Measurements from ENCODE around the gene DNAJC15. TPM values are rescaled to one million over a fixed set of nuclear protein-coding genes. Genes with fewer than 3 reads are reported as not detected.

The DNAJC15 gene
- total and polyA plus RNA-seq, 2 donors (not counting 3 experiments of a cell fraction or from before 2014, with no cell fraction given): 21.8 to 40.8 TPM

DNA sequence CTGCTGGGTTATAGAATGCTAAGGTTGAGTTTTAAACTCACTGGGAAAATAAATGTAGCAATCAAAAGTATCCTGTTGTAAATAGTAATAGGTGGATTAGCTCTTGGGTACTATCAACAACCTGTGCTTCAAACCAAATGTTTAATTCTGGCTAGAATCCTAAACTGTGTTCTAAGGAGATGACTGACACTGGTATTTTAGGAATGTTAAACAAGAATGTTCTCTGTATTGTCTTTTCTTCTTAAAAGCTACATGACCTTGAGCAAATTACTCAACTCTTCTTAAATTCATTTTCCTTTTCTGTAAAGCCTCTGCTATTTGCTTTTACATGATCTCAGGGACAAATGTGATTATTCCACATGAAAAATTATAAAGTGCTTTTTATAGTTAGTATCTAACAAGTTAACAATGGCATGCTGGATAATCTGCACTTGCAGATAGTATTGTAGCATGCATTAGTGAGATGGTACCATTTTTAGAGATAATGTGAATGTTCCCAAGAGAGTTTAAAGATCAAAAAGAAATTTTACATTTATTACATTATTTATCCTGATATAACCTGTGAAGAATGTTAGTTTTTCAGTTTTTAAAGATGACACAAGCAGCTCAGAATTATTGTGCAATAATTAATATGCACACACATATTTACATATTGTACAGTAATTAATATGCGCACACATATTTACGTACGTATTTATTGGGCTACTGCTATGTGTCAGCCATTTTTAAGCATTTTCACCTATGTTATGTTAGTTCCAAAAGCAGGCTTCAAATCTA, 17.7 kb upstream of the DNAJC15 start:
- H3K79me2 ChIP-seq (ENCODE audit: control insufficient read depth, insufficient read depth, low read length): no peaks in the 10 kb centered on the region
- H3K4me3 ChIP-seq (replicated peaks in 1 of 3; ENCODE audit: insufficient read depth in 1 of 3, low read depth in 1 of 3, low read length in 3 of 3): no peak overlapping the region
- peak; percentile 44 for DNase-seq (ENCODE audit: low read depth, low spot score)
- H2AFZ ChIP-seq (ENCODE audit: low read depth, low read length): no peak overlapping the region
- intact Hi-C loops (cut with micrococcal nuclease): no loop called here
- no peak for FAIRE-seq
- POLR2A ChIA-PET: no interaction called here
- no peak overlapping the region for H3K9ac ChIP-seq (replicated peaks; ENCODE audit: extremely low read depth, insufficient read depth, low read length)
- no peaks in the 10 kb centered on the region for H3K9me1 ChIP-seq (replicated peaks; ENCODE audit: control insufficient read depth, extremely low read depth, insufficient read depth, low read length)
- no peaks in the 10 kb centered on the region for H3K36me3 ChIP-seq (ENCODE audit: control insufficient read depth in 2 of 2, extremely low read depth in 1 of 2, insufficient read depth in 2 of 2, low read length in 2 of 2)
- H3K9me3 ChIP-seq (replicated peaks; ENCODE audit: control insufficient read depth, insufficient read depth, low read length): no peaks in the 10 kb centered on the region
- CTCF ChIA-PET: interaction anchor here (0.6 to 2.1 kb wide), 7 partner anchors 9 to 80 kb away, joined by 3 to 9 read pairs (median 4); partner anchors contain the start of gene EPSTI1
- H4K20me1 ChIP-seq (replicated peaks; ENCODE audit: control insufficient read depth, extremely low read depth, insufficient read depth, low read length): no peaks in the 10 kb centered on the region
- TF ChIP-seq EZH2 (IDR thresholded peaks at IDR 0.05; ENCODE audit: borderline replicate concordance, low read depth, low read length, severe bottlenecking): no peak
- no peak for TF ChIP-seq GATA2 (IDR thresholded peaks at IDR 0.05; ENCODE audit: insufficient read depth, insufficient read length, low read depth, low read length)
- TF ChIP-seq JUN (IDR thresholded peaks at IDR 0.05; ENCODE audit: borderline replicate concordance, insufficient read depth, insufficient read length, low read depth): peak; percentile 8
- dilution Hi-C loops (cut with MboI; ENCODE audit: extremely low pct_ligation_motif_present, low sequenced_read_pairs): no loop called here
- H3K4me2 ChIP-seq (ENCODE audit: insufficient read depth, low read length): no peak overlapping the region
- no peak overlapping the region for H3K27ac ChIP-seq (ENCODE audit: insufficient read depth, low read depth, low read length)
- no TSS peak for BruUV-seq (replicated peaks)
- H3K27me3 ChIP-seq (ENCODE audit: control insufficient read depth in 2 of 2, insufficient read depth in 2 of 2, low read length in 2 of 2): peaks cover 0 to 2% of the 10 kb centered on the region in 2 experiments
- H3K4me1 ChIP-seq (ENCODE audit: control insufficient read depth, extremely low read depth, insufficient read depth, low read length): peaks cover 5% of the 10 kb centered on the region

DNA sequence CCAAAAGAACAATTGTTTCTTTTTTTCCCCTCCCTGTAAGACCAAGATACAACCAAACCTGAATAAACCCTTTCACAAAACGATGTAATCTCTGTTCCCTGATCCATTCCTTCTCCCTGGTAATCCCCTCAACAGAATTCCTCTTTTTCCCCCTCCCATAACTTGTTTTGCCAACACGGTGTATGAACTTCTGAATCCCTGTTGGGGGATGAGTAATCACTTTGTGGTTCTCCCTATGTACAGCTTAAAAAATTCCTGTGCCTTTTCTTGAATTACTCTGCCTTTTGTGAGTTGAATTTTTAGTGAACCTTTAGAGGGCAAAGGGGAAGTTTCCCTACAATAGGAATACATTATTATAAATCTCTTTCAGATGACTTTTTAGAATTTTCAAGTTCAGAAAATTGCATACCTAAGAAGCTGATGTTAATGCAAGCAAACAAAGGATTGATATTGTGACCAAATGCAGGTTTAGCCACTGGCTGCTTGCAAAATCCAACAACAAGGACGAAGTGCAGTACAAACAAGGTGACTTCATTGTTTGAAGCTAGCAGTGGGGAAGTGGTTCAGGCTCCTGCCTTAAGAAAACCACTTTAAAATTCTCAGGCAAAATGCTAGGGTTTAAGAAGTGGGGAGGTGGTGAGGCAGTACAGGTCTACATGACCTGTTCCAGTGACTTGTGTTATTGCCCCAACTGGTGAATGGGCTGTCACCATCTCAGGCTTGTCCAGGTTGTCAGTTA, 16.3 kb upstream of the DNAJC15 start:
- Histone ChIP-seq H3K4me3 (replicated peaks in 1 of 3; ENCODE audit: insufficient read depth in 1 of 3, low read depth in 1 of 3, low read length in 3 of 3) (no peak overlapping the region), H3K4me2 (ENCODE audit: insufficient read depth, low read length) (no peak overlapping the region), H4K20me1 (replicated peaks; ENCODE audit: control insufficient read depth, extremely low read depth, insufficient read depth, low read length) (no peaks in the 10 kb centered on the region), H3K27ac (ENCODE audit: insufficient read depth, low read depth, low read length) (no peak overlapping the region), H3K9ac (replicated peaks; ENCODE audit: extremely low read depth, insufficient read depth, low read length) (no peak overlapping the region), H3K9me3 (replicated peaks; ENCODE audit: control insufficient read depth, insufficient read depth, low read length) (no peaks in the 10 kb centered on the region), H3K4me1 (ENCODE audit: control insufficient read depth, extremely low read depth, insufficient read depth, low read length) (peaks cover 2% of the 10 kb centered on the region), H3K9me1 (replicated peaks; ENCODE audit: control insufficient read depth, extremely low read depth, insufficient read depth, low read length) (no peaks in the 10 kb centered on the region), H3K27me3 (ENCODE audit: control insufficient read depth in 2 of 2, insufficient read depth in 2 of 2, low read length in 2 of 2) (peaks cover 0 to 2% of the 10 kb centered on the region in 2 experiments), H3K79me2 (ENCODE audit: control insufficient read depth, insufficient read depth, low read length) (no peaks in the 10 kb centered on the region), H2AFZ (ENCODE audit: low read depth, low read length) (no peak overlapping the region), H3K36me3 (ENCODE audit: control insufficient read depth in 2 of 2, extremely low read depth in 1 of 2, insufficient read depth in 2 of 2, low read length in 2 of 2) (no peaks in the 10 kb centered on the region)
- DNase-seq (ENCODE audit: low read depth, low spot score) (no peak), FAIRE-seq (no peak)
- intact Hi-C loops (cut with micrococcal nuclease) (no loop called here), dilution Hi-C loops (cut with MboI; ENCODE audit: extremely low pct_ligation_motif_present, low sequenced_read_pairs) (no loop called here)
- TF ChIP-seq MYC (IDR thresholded peaks at IDR 0.05; ENCODE audit: low read depth, low read length) (no peak), EZH2 (IDR thresholded peaks at IDR 0.05; ENCODE audit: borderline replicate concordance, low read depth, low read length, severe bottlenecking) (no peak), GATA2 (IDR thresholded peaks at IDR 0.05; ENCODE audit: insufficient read depth, insufficient read length, low read depth, low read length) (no peak), POLR2A (IDR thresholded peaks at IDR 0.05; ENCODE audit: low read depth, low read length) (no peak), FOS (IDR thresholded peaks at IDR 0.05; ENCODE audit: borderline replicate concordance, insufficient read depth, low read length) (no peak), POLR2AphosphoS5 (IDR thresholded peaks at IDR 0.05; ENCODE audit: insufficient read depth, low read depth, low read length) (no peak)
- TF ChIP-seq, protein P1, sequence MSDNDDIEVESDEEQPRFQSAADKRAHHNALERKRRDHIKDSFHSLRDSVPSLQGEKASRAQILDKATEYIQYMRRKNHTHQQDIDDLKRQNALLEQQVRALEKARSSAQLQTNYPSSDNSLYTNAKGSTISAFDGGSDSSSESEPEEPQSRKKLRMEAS (IDR thresholded peaks at IDR 0.05; ENCODE audit: insufficient read depth, insufficient read length): no peak
- no TSS peak for BruUV-seq (replicated peaks)
- ChIA-PET POLR2A (no interaction called here), CTCF (interaction anchor here (2.1 kb wide), 1 partner anchor 7 kb away, joined by 9 read pairs; no protein-coding TSS in a partner anchor)
